CD4-positive, alpha-beta T cell treated with Interleukin-4 for 1 hour (primary cell): ENCODE results near the gene LRRC49.
"Not testable (repeated sequence)": the region's sequence is repeated elsewhere in the genome, so short reads cannot be mapped to it uniquely, and the experiment has no call there.

Experiments used
- DNase-seq, 2 donors: peaks; one replicate each; pipeline ENCODE4 v3.0.0-alpha.2; 2020 to 2022

Gene LRRC49

DNA sequence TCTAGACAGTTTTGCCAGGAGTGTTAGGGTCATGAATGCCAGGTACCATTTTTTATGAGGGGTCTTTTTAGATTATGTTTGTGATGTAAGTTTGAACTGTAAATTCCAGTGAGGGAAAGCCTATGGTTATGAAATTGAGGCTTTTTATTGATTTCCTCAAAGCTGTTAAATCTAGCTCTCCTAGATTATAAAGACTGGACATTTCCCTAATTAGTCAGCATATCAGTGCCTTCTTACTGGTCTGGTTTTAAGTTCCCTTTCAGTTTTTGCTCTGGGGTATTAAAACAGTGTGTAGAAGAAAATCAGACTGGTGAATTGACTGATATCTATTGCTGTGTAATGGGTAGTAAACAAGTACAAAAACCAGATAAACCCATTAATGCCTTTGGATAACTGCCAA lies 39.2 kb downstream of the LRRC49 start:
- no peak for DNase-seq

DNA sequence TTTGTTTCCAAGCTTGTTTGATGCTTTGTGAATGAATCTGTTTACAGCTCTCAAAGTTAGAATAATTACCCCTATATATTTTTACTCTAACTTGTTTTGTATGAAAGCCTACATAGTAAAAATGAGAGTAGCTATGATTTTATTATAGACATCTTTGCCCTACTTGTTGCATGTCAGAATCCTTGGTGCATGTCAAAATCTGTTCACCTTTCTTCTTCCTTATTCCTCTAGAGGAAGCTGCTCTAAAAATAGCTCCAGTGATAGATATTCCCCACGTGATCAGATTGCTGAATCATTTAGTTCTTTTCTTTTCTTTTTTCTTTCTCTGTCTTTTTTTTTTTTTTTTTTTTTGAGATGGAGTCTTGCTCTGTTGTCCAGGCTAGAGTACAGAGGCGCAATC lies 39.8 kb downstream of the LRRC49 start:
- no peak for DNase-seq

DNA sequence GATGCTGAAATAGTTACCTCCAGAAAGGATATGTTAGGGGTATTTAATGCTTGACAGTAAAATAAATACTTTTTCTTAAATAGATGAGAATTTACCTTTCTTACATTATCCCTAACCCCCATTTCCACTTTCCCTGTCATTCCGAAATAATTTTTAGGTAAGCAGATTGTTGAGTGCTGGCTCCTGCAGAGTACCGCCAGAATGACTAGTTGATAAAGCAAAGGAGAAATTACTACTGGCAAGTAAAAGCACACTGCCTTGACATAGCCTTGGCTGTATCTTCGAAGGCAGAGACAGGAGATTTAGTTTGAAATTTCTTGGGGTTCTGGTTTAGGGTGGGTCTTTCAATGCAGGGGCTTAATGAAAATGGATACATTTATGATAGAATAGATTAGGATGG lies 40.8 kb downstream of the LRRC49 start:
- DNase-seq: no peak

DNA sequence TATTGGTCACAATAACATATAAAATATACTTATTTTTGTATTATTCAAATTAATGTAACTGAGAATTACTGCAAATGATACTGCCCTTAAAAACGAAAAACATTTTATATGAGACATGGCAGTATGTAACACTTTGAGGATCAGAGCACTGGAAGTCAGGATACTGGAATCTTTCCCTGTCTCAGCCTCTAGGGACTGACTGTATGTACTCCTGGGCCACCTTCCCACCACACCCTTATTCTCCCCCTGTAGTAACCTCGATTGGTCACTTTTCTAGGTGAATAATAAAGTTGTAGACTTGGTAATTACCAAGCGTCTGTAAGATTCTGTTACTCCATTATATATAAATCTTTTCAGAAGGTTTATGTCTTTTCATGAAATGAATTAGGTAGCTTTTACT lies 43.0 kb downstream of the LRRC49 start:
- no peak for DNase-seq

DNA sequence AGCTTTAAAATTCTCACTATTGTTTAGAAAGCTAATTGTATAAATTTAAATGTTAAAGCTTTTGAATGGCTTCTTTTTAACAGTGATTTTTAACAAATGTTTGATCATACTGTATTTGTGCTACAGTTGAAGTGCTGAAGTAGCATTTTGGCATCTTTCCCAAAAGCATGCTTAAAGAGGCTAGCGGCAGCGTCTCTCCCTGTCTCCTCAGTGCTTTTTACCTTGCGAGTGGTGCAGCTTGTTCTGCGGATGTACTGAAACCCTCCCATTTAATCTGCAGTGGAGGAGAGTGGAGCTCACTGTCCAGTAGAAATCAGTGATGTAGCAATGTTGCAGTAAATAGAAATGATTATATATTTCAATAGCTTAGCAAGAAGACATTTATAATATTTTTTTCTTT lies 43.7 kb downstream of the LRRC49 start:
- DNase-seq: no peak

DNA sequence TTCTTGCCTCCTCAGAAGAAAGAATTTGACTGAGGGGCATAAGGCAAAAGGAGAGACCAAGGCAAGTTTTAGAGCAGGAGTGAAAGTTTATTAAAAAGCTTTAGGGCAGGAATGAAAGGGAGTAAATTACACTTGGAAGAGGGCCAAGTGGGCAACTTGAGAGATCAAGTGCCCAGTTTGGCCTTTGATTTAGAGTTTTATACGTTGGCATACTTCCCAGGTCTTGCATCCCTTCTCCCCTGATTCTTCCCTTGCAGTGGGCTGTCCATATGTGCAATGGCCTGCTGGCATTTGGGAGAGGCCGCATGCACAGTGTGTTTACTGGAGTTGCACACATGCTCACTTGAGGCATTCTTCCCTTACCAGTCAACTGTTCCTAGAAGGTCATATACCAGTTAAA lies 50.7 kb downstream of the LRRC49 start:
- DNase-seq: not testable (repeated sequence)

DNA sequence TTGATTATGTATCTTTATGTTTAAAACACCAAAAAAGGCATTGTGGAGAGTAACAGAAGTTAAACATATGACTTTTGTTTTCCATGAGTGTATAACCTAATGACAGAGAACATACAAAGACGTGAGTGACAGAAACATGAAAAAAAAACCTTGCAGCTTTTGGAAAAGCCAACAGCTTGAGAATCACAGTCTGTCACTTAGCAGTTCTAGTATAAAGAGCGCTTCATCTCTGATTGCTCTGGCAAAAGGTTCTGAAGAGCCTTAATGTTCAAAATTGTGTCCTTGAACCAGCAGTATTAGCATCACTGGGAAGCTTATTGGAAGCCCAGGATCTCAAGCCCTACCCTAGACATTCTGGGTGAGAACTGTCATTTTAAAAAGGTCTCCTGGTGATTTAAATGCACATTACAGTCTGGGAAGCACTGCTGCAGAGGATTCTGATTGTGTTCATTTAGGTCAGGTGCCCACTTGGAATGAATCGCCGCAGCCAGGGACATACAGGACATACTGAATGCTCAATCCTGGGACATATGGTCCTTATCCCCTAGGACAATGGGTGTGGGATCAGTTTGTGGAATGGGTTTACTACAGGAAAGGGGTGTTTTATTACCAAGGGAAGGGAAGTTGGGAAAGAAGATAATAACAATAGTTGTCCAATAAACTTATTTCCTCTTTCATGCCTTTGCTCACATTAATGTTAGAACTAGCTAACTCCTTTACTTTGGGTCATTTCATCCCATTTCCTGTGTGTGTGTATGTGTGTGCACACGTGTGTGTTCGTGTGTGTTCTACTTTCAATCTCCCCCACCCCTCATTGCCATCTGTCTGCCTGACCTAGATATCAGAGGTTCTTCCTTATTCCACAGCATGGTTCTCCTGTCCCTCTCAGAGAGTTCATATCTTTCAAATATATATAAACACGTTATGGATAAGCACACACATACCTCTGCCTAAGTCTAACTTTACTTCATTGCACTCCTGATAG lies 55.0 kb downstream of the LRRC49 start:
- DNase-seq: no peak

DNA sequence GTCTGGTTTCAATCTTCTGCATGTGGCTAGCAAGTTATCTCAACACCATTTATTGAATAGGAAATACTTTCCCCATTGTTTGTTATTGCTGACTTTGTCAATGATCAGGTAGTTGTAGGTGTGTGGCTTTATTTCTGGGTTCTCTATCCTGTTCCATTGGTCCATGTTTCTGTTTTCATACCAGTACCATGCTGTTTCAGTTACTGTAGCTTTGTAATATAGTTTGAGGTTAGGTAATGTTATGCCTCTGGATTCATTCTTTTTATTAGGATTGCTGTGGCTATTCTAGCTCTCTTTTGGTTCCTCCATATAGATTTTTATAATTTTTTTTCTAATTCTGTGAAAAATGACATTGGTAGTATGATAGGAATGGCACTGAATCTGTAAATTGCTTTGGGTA lies 58.3 kb downstream of the LRRC49 start:
- no peak for DNase-seq

DNA sequence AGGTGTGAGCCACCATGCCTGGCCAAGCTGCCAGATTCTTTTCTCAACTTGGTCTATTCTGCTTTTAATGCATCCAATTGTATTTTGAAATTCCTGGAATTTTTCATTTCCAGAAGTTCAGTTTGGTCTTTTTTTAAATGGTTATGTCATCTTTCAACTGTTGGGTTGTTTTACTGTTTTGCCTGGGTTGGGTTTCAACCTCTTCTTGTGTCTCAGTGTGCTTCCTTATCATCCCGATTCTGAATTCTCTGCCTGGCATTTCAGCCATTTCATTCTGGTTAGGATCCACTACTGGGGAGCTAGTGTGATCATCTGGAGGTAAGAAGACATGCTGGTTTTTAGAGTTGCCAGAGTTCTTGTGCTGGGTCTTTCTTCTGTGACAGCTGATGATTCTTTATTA lies 61.5 kb downstream of the LRRC49 start:
- DNase-seq: no peak

DNA sequence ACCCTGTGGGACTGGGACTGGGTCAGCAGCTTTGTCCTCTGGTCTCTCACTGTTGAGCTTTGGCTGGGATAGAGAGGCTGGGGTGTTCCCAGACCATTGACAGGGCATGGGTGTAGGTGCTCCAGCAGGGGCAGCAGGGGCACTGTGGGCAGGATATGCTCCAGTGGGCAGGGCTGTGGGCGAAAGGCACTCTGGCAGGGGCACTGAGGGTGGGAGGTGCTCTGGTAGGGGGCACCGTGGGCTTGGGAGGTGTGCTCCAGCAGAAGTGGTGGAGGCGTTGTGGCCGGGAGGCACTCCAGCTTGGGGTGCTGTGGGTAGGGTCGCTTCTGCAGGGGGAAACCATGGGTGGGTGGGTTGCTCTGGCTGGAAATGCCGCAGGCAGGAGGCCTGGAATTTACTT lies 62.1 kb downstream of the LRRC49 start:
- no peak for DNase-seq

DNA sequence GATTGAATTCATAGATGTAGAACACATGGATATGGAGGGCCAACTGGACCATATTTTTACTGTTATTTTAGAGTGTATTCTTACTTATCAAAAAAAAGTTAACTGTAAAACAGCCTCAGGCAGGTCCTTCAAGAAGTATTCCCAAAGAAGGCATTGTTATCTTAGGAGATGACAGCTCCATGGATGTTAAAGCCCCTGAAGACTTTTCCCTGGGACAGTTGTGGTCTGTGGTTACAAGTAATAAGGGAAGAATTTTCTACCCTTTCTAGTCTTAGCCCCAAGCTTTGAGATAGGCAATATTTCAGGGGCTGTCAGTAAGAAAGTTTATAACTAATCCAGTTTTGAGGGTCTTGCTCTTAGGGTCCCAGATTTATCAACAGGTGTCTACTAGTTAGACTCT lies 62.5 kb downstream of the LRRC49 start:
- DNase-seq: no peak

DNA sequence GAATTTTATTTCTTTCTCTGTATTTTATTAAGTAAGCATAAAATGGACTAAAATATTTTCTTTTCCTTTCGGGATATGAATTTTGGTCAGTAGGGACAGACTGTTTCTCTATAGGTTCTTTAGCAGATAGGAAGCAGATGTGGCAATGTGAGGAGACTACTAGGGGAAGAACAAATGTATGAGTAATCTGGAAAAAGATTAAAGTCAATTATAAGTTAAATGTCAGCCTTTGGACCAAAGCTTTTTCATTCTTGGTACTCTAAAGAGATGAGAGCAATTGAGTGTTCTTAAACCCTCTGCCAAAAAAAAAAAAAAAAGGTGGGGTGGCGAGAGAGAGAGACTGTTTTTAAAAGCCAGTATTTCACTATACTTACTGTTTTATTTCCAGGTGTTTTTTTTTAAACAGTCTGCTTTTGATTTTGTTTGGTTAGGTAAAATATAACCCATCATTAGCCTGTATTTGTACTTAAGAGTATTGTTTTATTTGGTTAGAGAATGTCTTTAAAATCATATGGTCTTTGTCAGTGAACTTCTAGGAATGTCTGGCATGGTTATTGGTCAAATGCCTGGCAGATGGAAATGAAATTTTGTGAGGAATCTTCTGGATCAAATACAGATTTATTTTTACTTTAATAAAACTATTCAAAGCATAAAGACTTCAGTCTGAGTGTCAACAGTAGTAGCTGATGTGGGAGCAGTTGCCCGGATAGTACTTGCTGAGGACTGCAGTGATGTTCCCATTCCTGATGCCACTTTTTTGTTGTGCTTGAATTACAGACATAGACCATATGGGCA lies 63.8 kb downstream of the LRRC49 start:
- DNase-seq: no peak

DNA sequence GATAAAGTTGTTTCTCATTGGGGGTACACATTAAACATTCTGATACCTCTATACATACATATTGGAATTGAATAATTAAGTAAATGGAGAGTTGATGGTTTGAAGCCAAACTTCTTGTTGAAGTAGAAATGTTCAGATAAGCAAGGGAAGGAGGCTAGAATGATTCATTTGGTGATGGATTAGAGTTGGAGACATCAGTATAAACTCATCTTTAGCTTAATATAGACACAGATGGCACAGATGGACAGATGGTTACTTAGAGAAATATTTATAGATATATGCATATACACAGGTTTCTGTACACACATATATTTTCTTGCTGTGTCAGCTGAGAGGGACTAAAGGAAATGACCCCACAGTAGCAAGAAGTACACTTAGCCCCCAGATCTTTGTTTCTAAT lies 69.5 kb downstream of the LRRC49 start:
- no peak for DNase-seq

DNA sequence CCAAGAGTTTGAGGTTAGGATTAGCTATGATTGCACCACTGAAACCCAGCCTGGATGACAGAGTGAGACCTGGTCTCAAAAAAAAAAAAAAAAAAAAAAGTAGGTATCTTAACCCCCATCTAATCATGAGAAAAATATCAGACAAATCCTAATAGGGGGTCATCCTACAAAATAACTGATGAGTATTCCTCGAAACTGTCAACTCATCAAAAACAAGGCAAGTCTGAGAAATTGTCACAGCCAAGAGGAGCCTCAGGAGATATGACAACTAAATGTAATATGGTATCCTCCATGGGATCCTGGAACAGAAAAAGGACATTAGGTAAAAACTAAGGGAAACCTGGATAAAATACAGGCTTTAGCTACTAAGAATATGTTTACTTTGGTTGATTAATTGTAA lies 70.6 kb downstream of the LRRC49 start:
- no peak for DNase-seq

DNA sequence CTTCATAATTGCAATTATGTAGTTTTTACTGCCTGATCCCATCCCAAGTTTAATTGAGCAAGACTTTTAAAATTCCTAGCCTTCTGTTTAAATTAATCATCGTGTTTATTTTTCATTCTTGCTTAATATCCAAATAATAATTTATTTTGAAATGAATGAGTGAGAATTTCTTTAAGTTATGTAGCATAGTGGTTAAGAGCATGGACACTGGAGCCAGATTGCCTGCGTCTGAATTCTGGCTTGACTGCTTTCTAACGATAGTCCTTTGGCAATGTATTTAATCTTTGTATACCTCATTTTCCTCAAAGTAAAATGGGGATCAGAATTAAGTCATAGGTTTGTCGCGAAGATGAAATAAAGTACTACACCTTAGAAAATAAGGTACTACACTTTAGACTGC lies 71.4 kb downstream of the LRRC49 start:
- DNase-seq: no peak

DNA sequence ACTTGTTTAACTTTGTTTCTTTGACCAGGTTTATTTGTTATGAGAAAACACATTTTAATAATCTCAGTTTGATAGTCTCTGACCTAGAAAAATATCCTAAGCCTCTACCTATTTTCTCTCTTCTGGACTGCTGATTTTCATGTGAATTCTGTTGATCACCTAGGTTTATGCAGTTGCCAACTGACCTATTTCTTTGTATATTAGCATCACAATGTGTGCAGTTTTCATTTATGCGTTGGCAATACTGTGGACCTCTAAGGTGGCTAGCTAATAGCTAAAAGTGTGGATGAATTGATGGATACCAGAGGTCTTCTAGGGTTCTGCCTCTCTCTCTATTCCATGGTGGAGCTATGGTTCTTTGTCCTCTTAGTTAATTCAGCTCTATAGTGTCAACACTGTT lies 72.1 kb downstream of the LRRC49 start:
- DNase-seq: no peak

DNA sequence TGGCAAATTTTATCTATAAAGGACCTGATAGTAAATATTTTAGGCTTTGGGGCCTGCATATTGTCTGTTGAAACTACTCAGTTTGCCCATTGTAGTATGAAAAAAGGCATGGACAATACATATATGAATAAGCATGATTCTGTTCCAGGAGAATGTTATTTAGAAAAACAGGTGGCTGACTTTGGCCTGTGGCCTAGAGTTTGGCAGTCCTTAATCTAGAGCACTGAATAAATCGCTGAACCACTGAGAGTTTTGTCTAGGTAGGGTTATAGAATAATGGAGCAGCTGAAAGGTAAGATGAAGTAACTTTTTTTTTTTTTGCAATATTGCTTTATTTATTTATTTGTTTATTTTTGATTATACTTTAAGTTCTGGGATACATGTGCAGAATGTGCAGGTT lies 75.0 kb downstream of the LRRC49 start:
- DNase-seq: no peak

DNA sequence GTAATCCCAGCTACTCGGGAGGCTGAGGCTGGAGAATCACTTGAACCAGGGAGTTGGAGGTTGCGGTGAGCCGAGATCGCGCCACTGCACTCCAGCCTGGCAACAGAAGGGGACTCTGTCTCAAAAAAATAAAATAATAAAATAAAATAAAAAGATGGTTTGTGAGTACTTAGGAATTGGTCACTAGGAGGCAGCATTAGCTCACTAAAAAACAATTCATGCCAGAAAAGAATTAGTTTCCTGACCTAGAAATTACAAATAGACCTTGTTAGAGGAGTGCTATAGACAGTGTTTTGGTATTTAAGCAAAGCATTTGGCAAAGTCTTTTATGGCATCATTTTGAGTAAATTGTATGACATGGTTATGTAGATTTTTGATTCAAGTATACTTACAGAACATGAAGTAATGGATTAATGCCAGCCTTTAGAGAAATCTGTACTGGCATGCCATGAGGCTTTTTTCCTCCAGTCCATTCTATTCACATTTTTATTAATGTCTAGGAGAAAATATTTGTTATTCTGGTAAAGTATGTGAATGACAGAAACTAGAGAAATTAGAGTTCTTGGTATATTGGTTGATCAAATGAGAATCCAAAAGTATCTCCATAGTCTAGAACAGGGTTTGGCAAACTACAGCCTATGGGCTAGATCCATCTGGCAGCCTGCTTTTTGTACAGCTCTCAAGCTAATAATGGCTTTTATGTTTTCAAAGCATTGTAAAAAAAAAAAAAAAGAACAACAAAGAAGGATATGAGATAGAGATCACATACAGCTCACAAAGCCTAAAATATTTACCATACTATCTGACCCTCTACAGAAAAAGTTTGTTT lies 81.6 kb downstream of the LRRC49 start:
- no peak for DNase-seq

DNA sequence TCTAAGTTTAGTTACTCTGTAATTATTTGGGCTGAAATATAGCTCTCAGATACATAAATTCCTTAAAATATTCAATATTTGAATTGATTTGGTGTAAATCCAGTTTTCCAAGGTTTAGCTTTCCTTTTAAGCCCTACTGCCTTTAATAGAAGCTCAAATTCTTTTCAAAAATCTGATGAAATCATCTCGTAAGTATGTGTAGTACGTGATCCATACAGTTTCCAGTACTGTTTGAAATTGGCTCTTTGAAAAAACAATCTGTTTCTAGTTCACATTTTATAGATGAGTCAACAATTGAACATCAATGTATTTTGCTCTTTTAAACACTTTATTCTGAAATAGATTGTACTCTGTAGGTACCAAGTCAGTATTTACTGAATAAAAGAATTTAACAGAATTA lies 84.2 kb downstream of the LRRC49 start:
- DNase-seq: no peak

DNA sequence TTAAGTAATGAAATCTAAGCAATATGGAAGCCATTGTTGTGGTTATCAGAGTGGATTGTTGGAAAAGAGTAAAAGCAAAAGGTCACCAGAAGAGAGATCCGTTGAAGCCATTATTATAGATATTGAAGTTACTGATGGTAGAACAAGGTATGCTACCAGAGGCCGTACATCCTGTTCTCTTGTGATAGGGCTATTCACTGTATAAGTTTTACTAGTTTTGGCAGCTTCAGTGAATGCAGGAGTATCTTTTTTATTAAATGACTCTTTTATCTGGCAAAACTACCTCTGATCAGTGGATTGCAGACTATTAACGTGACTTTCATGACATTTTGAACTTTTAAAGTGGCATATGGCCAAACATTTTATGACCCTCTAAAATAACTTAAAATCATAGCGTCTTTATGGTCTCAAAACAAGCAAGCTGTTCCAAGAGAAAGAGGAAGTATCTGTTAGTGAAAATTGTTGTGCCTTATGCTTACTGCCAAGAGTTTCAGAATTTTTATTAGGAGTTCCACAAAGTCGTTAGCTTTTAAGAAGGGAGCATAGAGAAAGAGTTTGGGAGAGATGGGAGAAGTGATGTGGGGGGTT lies 102.9 kb downstream of the LRRC49 start:
- no peak for DNase-seq

DNA sequence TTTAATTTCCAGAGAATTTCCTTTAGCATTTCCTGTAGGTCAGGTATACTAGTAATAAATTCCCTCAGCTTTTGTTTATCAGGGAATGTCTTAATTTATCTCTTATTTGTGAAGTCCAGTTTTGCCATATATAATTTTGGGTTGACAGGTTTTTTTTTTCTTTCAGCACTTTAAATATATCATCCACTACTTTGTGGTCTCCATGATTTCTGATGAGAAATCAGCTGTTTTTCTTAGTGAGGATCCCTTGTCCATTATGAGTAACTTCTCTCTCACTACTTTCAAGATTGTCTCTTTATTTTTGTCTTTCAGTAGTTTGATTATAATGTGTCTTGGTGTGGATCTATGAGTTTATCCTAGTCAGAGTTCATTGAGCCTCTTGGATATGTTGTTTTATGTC lies 105.7 kb downstream of the LRRC49 start:
- DNase-seq: no peak

DNA sequence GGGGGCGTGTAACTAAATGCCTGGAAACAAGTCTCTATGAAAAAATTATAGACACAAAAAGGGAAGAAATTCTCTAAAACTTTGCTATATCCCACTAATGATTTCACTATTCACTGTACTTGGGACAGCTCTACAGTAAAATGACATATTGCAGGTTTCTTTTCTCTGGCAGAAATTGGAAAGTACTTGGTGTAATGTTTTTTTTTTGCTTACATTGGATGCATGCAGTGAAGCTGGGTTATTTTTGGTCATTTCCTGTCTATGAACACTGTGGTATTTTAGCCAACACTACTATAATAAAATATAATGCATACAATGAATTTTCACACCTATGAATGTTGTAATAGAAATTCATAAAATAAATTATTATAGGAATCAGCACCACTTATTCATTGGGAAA lies 109.7 kb downstream of the LRRC49 start:
- DNase-seq: no peak

DNA sequence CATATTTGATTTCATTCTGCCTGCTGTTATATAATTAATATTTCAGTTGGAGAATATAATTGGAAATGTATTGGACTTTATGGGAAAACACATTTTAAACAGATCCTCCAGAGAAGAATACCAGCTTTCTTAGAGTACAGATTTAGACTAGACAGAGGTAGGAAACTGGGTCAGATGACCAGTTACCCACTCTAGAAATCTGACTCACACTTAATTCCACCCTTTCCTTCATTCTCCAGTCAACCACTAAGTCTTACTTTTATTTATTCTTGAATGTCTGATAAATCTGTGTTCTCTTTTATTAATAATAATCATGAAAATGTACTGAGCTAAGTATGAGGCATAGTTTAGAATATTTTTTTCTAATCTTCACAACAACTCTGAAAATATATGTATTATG lies 110.7 kb downstream of the LRRC49 start:
- DNase-seq: no peak
